K562 (cell line): Measurements from ENCODE around the gene LSM6. TPM values are rescaled to one million over a fixed set of nuclear protein-coding genes. Genes with fewer than 3 reads are reported as not detected.

ENCODE experiments used
- ADNP ChIP-seq: fragments of 200-800 bp; sonication (Bioruptor generic); IDR thresholded peaks from 2 replicates; pipeline ENCODE4 v1.6.1; 2016; ENCODE audit warnings: missing genetic modification characterization, missing compliant biosample characterization
- CEBPG ChIP-seq, 3 experiments: fragments of 200-800 bp in 1 of 3; sonication (Bioruptor generic) in 1 of 3; sonication (generic) in 1 of 3; formaldehyde crosslinking in 1 of 3; IDR thresholded peaks in 2 of 3; conservative IDR thresholded peaks in 1 of 3; 2 replicates each; pipeline versions ENCODE4 v1.6.1 to v1.8.0; 2016 to 2022; ENCODE audit warnings: missing compliant biosample characterization in 2 of 3, missing genetic modification characterization in 2 of 3, mild to moderate bottlenecking in 1 of 3, missing genetic modification reagents in 1 of 3
- DLX4 ChIP-seq: fragments of 250-450 bp; sonication (Bioruptor Pico); IDR thresholded peaks from 2 replicates; pipeline ENCODE4 v1.6.1; 2021; ENCODE audit warnings: mild to moderate bottlenecking
- ERF ChIP-seq: fragments of 450-650 bp; formaldehyde crosslinking; IDR thresholded peaks from 2 replicates; pipeline ENCODE4 v1.4.0; 2020; ENCODE audit warnings: mild to moderate bottlenecking, mixed read lengths
- ESRRB ChIP-seq: fragments of 250-450 bp; sonication (Bioruptor Pico); IDR thresholded peaks from 2 replicates; pipeline ENCODE4 v1.5.0; 2020; ENCODE audit warnings: mild to moderate bottlenecking, moderate library complexity, borderline replicate concordance
- HDAC3 ChIP-seq: fragments of 450-650 bp; IDR thresholded peaks from 2 replicates; pipeline ENCODE4 v1.6.1; 2018; ENCODE audit warnings: borderline replicate concordance, mild to moderate bottlenecking, moderate library complexity; ENCODE audit not compliant: partially characterized antibody
- NFIC ChIP-seq: fragments of 450-650 bp; IDR thresholded peaks from 2 replicates; pipeline ENCODE4 v1.6.1; 2017; ENCODE audit warnings: mild to moderate bottlenecking, inconsistent platforms
- NFIX ChIP-seq: fragments of 250-450 bp; sonication (Bioruptor Pico); IDR thresholded peaks from 2 replicates; pipeline ENCODE4 v1.4.0; 2020; ENCODE audit warnings: low read depth, mild to moderate bottlenecking, moderate library complexity
- POLR2A ChIP-seq: fragments of 450-650 bp; conservative IDR thresholded peaks from 2 replicates; pipeline ENCODE4 v1.6.1; 2016
- RBM25 ChIP-seq: fragments of 200-400 bp; formaldehyde crosslinking; IDR thresholded peaks from 2 replicates; pipeline ENCODE4 v1.6.1; 2018; ENCODE audit warnings: low read length, low read depth, moderate library complexity; ENCODE audit not compliant: severe bottlenecking
- RNF219 ChIP-seq: fragments of 250-450 bp; sonication (Bioruptor Pico); IDR thresholded peaks from 2 replicates; pipeline ENCODE4 v1.5.0; 2022; ENCODE audit warnings: mild to moderate bottlenecking
- STAT5A ChIP-seq: IDR thresholded peaks from 2 replicates; pipeline ENCODE4 v1.6.1; 2012; ENCODE audit warnings: low read length, inconsistent platforms, borderline replicate concordance
- TBL1XR1 ChIP-seq, 2 experiments: IDR thresholded peaks; 2 replicates each; pipeline ENCODE4 v1.6.1; 2012; ENCODE audit warnings: improper control_type of control experiment in 2 of 2, low read length in 2 of 2, mild to moderate bottlenecking in 1 of 2
- ZEB2 ChIP-seq: fragments of 450-650 bp; IDR thresholded peaks from 2 replicates; pipeline ENCODE4 v1.6.1; 2016
- ZKSCAN8 ChIP-seq: fragments of 200-800 bp; sonication (Bioruptor generic); IDR thresholded peaks from 2 replicates; pipeline ENCODE4 v1.6.1; 2016; ENCODE audit warnings: missing genetic modification characterization, missing compliant biosample characterization
- ZNF398 ChIP-seq: fragments of 250-450 bp; sonication (Bioruptor Pico); IDR thresholded peaks from 2 replicates; pipeline ENCODE4 v1.8.0; 2021; ENCODE audit warnings: moderate library complexity, mild to moderate bottlenecking, inconsistent platforms
- polyA plus RNA-seq, 8 experiments: library from polyadenylated mRNA; depleted of rRNA in 4 of 8; stranded (reverse) in 5 of 8; unstranded in 3 of 8; fragments of >200 nt; fragmentation: Nextera tagmentation in 2 of 8; fragmentation: Illumina TruSeq in 1 of 8; extraction: Ambion mirVana in 2 of 8; extraction: Trizol in 1 of 8; gene quantifications; 2 replicates each; pipeline versions ENCODE4 v1.2.1 to v1.2.3, GENCODE V29; 2011 to 2014; ENCODE audit warnings: inconsistent platforms in 1 of 8, missing spikeins in 1 of 8
- total RNA-seq, 7 experiments: library from RNA; depleted of rRNA in 6 of 7; stranded (reverse); fragments of >200 nt in 6 of 7; fragmentation: Illumina TruSeq in 2 of 7; extraction: Trizol in 2 of 7; gene quantifications; 2 replicates each; pipeline versions ENCODE4 v1.2.1 to v1.2.3, GENCODE V29; 2011 to 2021; ENCODE audit warnings: low replicate concordance in 1 of 7
- TF ChIP-seq, protein P1 (sequence below): sonication (generic); formaldehyde crosslinking; IDR thresholded peaks from 2 replicates; pipeline ENCODE4 v1.8.0; 2022; ENCODE audit warnings: mild to moderate bottlenecking, missing genetic modification reagents
- TF ChIP-seq, protein P2 (sequence below): fragments of 250-450 bp; sonication (Bioruptor Pico); IDR thresholded peaks from 2 replicates; pipeline ENCODE4 v1.5.0; 2020; ENCODE audit warnings: mild to moderate bottlenecking, borderline replicate concordance

LSM6 gene
- total and polyA plus RNA-seq, 9 of the 15 experiments (the other 6 are each of a cell fraction or from before 2014, with no cell fraction given): 39.9 to 150 (median 97.4) TPM

DNA sequence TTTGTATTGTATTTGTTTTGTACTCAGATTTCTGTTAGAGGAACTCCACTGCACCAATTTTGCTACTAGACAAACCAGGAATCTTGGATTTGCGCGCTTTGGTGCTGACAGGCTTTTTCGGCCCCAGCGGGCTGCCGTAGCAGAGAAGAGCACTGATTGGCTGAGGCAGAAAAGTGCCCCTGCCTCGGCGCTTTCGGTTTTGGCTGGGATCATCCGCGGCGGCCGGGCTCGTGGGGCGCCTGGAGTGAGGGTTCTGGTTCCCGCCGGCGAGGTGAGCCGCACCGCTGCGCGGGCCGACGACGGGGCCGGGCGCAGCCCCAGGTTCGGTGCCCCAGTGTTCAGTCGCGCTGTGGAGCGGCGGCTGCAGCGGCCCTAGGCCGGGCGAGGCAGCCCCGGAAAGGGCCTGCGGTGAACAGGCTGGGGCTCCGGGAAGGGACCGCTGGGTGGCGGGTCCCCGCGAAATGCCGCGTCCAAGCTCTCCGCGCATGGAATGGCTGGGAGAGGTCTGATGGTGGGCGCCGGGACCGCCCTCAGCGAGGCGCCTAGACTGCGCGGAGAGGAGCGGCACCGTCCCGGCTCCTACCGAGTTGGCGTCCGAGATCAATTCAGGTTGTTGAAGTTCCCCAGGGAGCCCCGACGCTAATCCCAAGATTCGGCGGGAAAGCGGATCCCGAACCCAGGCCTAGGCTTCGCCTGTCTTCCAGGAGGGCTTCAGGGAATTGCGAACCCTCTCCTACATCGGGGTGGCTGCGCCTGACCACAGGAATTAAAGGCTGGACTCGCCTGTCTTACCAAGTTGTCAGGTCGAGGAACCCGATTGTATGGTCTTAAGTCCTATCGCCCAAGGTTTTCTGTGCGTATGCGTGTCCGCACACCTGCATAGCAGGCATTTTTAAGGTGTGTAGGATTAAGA lies at the start of gene LSM6 (continued):
- no peak for TF ChIP-seq RNF219 (CRISPR knock-in tag)
- no peak for TF ChIP-seq STAT5A
- no peak for TF ChIP-seq ESRRB
- TF ChIP-seq DLX4 (CRISPR knock-in tag): no peak
- no peak for TF ChIP-seq TBL1XR1 (IDR thresholded peaks at IDR 0.05; ENCODE audit: low read length in 2 of 2)
- TF ChIP-seq NFIC: no peak
- no peak for TF ChIP-seq ZEB2
- no peak for TF ChIP-seq ZNF398 (CRISPR knock-in tag)
- TF ChIP-seq NFIX (CRISPR knock-in tag): no peak
- TF ChIP-seq ADNP (tag): no peak
- no peak for TF ChIP-seq HDAC3
- peak; percentile 77 for TF ChIP-seq POLR2A
- TF ChIP-seq ZKSCAN8 (CRISPR knock-in tag): no peak
- TF ChIP-seq, protein P1, sequence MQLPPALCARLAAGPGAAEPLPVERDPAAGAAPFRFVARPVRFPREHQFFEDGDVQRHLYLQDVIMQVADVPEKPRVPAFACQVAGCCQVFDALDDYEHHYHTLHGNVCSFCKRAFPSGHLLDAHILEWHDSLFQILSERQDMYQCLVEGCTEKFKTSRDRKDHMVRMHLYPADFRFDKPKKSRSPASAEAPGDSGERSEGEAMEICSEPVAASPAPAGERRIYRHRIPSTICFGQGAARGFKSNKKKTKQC (CRISPR knock-in tag): no peak
- no peak for TF ChIP-seq ERF (CRISPR knock-in tag)
- peak; percentile 33 for TF ChIP-seq RBM25
- TF ChIP-seq, protein P2, sequence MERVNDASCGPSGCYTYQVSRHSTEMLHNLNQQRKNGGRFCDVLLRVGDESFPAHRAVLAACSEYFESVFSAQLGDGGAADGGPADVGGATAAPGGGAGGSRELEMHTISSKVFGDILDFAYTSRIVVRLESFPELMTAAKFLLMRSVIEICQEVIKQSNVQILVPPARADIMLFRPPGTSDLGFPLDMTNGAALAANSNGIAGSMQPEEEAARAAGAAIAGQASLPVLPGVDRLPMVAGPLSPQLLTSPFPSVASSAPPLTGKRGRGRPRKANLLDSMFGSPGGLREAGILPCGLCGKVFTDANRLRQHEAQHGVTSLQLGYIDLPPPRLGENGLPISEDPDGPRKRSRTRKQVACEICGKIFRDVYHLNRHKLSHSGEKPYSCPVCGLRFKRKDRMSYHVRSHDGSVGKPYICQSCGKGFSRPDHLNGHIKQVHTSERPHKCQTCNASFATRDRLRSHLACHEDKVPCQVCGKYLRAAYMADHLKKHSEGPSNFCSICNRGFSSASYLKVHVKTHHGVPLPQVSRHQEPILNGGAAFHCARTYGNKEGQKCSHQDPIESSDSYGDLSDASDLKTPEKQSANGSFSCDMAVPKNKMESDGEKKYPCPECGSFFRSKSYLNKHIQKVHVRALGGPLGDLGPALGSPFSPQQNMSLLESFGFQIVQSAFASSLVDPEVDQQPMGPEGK: no peak
- TF ChIP-seq CEBPG (CRISPR knock-in tag; IDR thresholded peaks at IDR 0.05): no peak
- no peak for TF ChIP-seq CEBPG (tag; conservative IDR thresholded peaks at IDR 0.05 in 1 of 2, IDR thresholded peaks at IDR 0.05 in 1 of 2)
